LNCAP (cell line): ENCODE measurements around the gene CLSTN3.

Experiments
- CTCF ChIP-seq: fragments of 450-650 bp; IDR thresholded peaks from 2 replicates; pipeline ENCODE4 v1.5.1; 2017; ENCODE audit warnings: mild to moderate bottlenecking

Gene CLSTN3

DNA sequence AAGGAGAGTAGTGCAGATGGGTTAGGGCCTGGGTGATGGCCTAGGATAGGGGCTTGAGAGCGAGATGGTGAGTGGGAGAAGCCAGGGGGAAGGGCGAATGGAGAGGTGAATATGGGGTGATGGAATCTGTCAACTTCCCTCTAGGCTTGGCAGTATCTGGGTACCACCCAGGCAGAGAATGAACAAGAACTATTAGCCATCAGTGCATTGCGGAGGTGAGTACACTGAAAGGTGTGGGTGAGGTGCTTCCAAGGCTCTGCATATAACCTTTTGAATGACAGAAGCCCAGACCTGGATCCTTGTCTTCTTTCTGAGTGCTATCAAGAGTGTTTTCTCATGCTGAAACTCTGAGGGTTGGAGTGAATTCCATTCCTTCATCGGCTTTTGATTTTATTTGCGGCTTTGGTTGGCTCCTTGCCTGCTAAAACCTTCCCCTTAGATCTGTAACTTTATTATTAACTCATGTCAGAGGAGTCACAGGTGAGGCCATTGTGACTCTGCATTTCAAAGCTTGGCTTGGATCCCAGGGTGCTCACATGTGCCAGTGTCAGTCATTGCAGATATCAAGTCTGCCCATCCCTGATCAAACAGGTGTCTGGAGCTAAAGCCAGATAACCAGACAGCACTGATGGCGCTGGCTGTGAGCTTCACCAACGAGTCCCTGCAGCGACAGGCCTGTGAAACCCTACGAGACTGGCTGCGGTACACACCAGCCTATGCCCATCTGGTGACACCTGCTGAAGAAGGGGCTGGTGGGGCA lies 77.9 kb downstream of the CLSTN3 start:
- TF ChIP-seq CTCF: no peak
